Right atrium auricular region (tissue), 2 donors: Measurements from ENCODE around the gene FGF6. TPM values are rescaled to one million over a fixed set of nuclear protein-coding genes. Genes with fewer than 3 reads are reported as not detected.

ENCODE experiments used
- DNase-seq: peaks from one replicate; pipeline ENCODE4 v3.0.0-alpha.2; 2019; ENCODE audit warnings: low spot score
- H3K27ac ChIP-seq, 2 donors: fragments of 200-600 bp; sonication (generic); 1 replicate in 1 of 2; 2 replicates in 1 of 2; pipeline ENCODE4 v1.5.1; 2016 to 2019
- H3K27me3 ChIP-seq, 2 donors: fragments of 200-600 bp; sonication (generic); one replicate each; pipeline versions ENCODE4 v1.5.1 to v1.6.0; 2017 to 2019
- H3K36me3 ChIP-seq: fragments of 200-600 bp; sonication (generic); one replicate; pipeline ENCODE4 v1.5.1; 2016
- H3K4me1 ChIP-seq, 2 donors: fragments of 200-600 bp; sonication (generic); one replicate each; pipeline versions ENCODE4 v1.5.1 to v1.6.0; 2017 to 2019
- H3K4me3 ChIP-seq, 2 donors: fragments of 200-600 bp; sonication (generic); 1 replicate in 1 of 2; 2 replicates in 1 of 2; pipeline ENCODE4 v1.5.1; 2017 to 2019; ENCODE audit warnings: mild to moderate bottlenecking in 1 of 2, moderate library complexity in 1 of 2
- H3K9me3 ChIP-seq, 2 donors: fragments of 200-600 bp; sonication (generic); one replicate each; pipeline ENCODE4 v1.5.1; 2019
- CTCF ChIP-seq, 2 donors: fragments of 200-600 bp; sonication (generic); IDR thresholded peaks; one replicate each; pipeline ENCODE4 v1.5.1; 2019; ENCODE audit warnings: antibody characterized with exemption in 2 of 2
- total RNA-seq, 2 donors: library from RNA; depleted of rRNA; stranded (reverse); fragments of >200 nt; gene quantifications; one replicate each; pipeline ENCODE4 v1.1.0, GENCODE V29; 2016

The FGF6 gene
- total RNA-seq, 2 donors from 2014 or later: not detected

- H3K4me3 ChIP-seq: no peak overlapping the region
- H3K9me3 ChIP-seq: no peaks in the 10 kb centered on the region
- no peak for DNase-seq
- no peaks in the 10 kb centered on the region for H3K36me3 ChIP-seq
- H3K27me3 ChIP-seq: no peaks in the 10 kb centered on the region
- TF ChIP-seq CTCF (IDR thresholded peaks at IDR 0.05): no peak
- H3K4me1 ChIP-seq: no peaks in the 10 kb centered on the region
- no peak overlapping the region for H3K27ac ChIP-seq
Observed at GRCh38 chr12:4433745-4434058, 11.9 kb downstream of the FGF6 start.

- no peaks in the 10 kb centered on the region for H3K27me3 ChIP-seq
- H3K4me1 ChIP-seq: no peaks in the 10 kb centered on the region
- no peak overlapping the region for H3K27ac ChIP-seq
- H3K4me3 ChIP-seq: no peak overlapping the region
- no peaks in the 10 kb centered on the region for H3K36me3 ChIP-seq
- no peaks in the 10 kb centered on the region for H3K9me3 ChIP-seq
- TF ChIP-seq CTCF (IDR thresholded peaks at IDR 0.05): no peak
- DNase-seq: peak; percentile 48
Observed at GRCh38 chr12:4432878-4433744, 12.5 kb downstream of the FGF6 start.

- no peak for TF ChIP-seq CTCF (IDR thresholded peaks at IDR 0.05)
- H3K4me3 ChIP-seq: no peak overlapping the region
- no peaks in the 10 kb centered on the region for H3K9me3 ChIP-seq
- H3K4me1 ChIP-seq: no peaks in the 10 kb centered on the region
- H3K27me3 ChIP-seq: no peaks in the 10 kb centered on the region
- H3K36me3 ChIP-seq: no peaks in the 10 kb centered on the region
- no peak for DNase-seq
- H3K27ac ChIP-seq: no peak overlapping the region
Observed at GRCh38 chr12:4431866-4432265, 13.7 kb downstream of the FGF6 start.

DNA sequence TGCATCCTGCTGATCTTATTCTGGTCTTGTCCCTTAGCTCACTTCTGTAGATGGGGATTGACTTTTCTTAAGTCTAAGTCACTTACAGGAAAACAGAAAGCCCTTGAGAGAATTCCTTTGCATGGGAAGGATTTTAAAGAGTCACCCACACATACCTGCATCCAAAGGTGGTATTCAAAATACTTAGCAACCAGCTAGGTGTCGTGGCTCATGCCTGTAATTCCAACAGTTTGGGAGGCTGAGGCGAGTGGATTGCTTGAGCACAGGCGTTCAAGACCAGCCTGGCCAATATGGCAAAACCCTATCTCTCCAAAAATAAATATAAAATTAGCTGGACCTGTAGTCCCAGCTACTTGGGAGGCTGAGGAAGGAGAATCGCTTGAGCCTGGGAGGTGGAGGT, 14.2 kb downstream of the FGF6 start:
- H3K27me3 ChIP-seq: no peaks in the 10 kb centered on the region
- H3K4me1 ChIP-seq: no peaks in the 10 kb centered on the region
- H3K27ac ChIP-seq: no peak overlapping the region
- H3K9me3 ChIP-seq: no peaks in the 10 kb centered on the region
- H3K4me3 ChIP-seq: no peak overlapping the region
- no peak for TF ChIP-seq CTCF (IDR thresholded peaks at IDR 0.05)
- no peaks in the 10 kb centered on the region for H3K36me3 ChIP-seq
- no peak for DNase-seq

- H3K36me3 ChIP-seq: no peaks in the 10 kb centered on the region
- no peak for DNase-seq
- H3K27me3 ChIP-seq: no peaks in the 10 kb centered on the region
- no peaks in the 10 kb centered on the region for H3K9me3 ChIP-seq
- no peak overlapping the region for H3K27ac ChIP-seq
- no peak for TF ChIP-seq CTCF (IDR thresholded peaks at IDR 0.05)
- no peak overlapping the region for H3K4me3 ChIP-seq
- no peaks in the 10 kb centered on the region for H3K4me1 ChIP-seq
Observed at GRCh38 chr12:4424422-4424821, 21.2 kb downstream of the FGF6 start.
